ENCODE results near the gene IHH. TPM values are rescaled to one million over a fixed set of nuclear protein-coding genes. Genes with fewer than 3 reads are reported as not detected.

IHH gene
- polyA plus RNA-seq, 1 of the 3 experiments (the other 2 are of a cell fraction): 0.03 TPM

DNA sequence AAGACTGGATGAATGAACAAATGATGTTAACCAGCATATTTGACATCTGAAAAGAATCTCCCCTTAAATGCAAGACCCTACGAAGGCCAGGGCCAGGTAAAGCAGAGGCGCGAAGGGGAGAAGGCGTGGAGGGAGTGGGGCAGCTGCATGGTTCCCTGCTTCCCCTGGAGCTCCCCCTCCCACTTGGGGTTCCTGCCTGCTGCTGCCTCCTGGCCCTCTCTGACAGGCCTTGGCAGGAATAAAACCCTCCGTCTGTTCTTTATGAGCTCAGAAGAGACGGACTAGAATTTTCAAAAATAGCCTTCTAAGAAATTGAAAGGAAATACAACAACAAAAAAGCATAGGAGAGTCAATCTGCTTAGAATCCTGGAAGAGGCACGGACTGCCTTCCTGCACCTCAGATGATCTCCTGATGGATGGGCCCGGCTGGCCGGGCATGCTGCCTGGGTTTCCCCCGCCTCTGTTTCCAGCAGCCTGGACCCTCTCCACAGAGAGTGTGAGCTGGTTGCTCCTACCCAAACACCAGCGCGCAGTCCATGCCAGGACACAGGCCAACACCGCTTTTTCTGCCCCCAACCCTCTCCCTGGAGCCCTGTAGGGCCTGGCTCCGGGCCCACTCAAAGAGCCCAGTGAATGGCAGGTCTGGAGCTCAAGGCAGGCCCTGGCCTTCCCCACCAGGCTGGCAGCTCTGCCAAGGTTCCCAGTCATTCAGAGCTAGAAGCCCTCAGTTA lies 43.4 kb downstream of the IHH start:
- H3K4me3 ChIP-seq (ENCODE audit: low read depth in 2 of 2, low read length in 1 of 2): no peak overlapping the region
- POLR2A ChIA-PET: no interaction called here
- H3K9me2 ChIP-seq: no peaks in the 10 kb centered on the region
- H3K9ac ChIP-seq: no peak overlapping the region
- H3K79me2 ChIP-seq (ENCODE audit: insufficient read depth): no peaks in the 10 kb centered on the region
- peaks cover 0 to 48% of the 10 kb centered on the region in 2 experiments; a peak in 1 of 4 replicates for H3K4me1 ChIP-seq (ENCODE audit: control insufficient read depth in 1 of 2, insufficient read depth in 2 of 2, low read depth in 1 of 2, low read length in 1 of 2)
- H3K9me3 ChIP-seq: no peaks in the 10 kb centered on the region
- H3F3A ChIP-seq (replicated peaks; ENCODE audit: insufficient read depth): no peaks in the 10 kb centered on the region
- peaks cover 28% of the 10 kb centered on the region for H3K27me3 ChIP-seq (ENCODE audit: insufficient read depth)
- CTCF ChIA-PET: interaction anchor here (0.6 to 20.3 kb wide), 10 partner anchors 8 to 142 kb away, joined by 3 to 258 read pairs (median 7); partner anchors contain the start of gene NHEJ1
- DNase-seq: no peak
- no peaks in the 10 kb centered on the region for H3K36me3 ChIP-seq (replicated peaks in 1 of 2; ENCODE audit: control insufficient read depth in 1 of 2, insufficient read depth in 2 of 2, low read length in 1 of 2)
- H4K20me1 ChIP-seq (ENCODE audit: insufficient read depth): no peaks in the 10 kb centered on the region
- TF ChIP-seq FOXJ3 (CRISPR knock-in tag; IDR thresholded peaks at IDR 0.05) (no peak), GABPA (IDR thresholded peaks at IDR 0.05; ENCODE audit: low read depth) (no peak), EP300 (IDR thresholded peaks at IDR 0.05; ENCODE audit: borderline replicate concordance in 1 of 2, low read depth in 1 of 2, low read length in 1 of 2) (no peak), NRF1 (IDR thresholded peaks at IDR 0.05; ENCODE audit: low read depth, low read length) (no peak), FOXM1 (IDR thresholded peaks at IDR 0.05; ENCODE audit: low read depth) (no peak), TAF1 (IDR thresholded peaks at IDR 0.05; ENCODE audit: borderline replicate concordance, low read depth, low read length) (no peak), JUND (IDR thresholded peaks at IDR 0.05) (no peak)
- TF ChIP-seq, protein P1, sequence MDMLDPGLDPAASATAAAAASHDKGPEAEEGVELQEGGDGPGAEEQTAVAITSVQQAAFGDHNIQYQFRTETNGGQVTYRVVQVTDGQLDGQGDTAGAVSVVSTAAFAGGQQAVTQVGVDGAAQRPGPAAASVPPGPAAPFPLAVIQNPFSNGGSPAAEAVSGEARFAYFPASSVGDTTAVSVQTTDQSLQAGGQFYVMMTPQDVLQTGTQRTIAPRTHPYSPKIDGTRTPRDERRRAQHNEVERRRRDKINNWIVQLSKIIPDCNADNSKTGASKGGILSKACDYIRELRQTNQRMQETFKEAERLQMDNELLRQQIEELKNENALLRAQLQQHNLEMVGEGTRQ (IDR thresholded peaks at IDR 0.05; ENCODE audit: borderline replicate concordance, low read depth, low read length): no peak
- TF ChIP-seq, protein P2, sequence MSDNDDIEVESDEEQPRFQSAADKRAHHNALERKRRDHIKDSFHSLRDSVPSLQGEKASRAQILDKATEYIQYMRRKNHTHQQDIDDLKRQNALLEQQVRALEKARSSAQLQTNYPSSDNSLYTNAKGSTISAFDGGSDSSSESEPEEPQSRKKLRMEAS (IDR thresholded peaks at IDR 0.05; ENCODE audit: low read depth): no peak
- H3K27ac ChIP-seq (ENCODE audit: low read depth in 2 of 2, low read length in 1 of 2): peak overlapping the region in 1 of 2 experiments; percentile 34; a peak in 1 of 4 replicates
- no peak overlapping the region for H2AFZ ChIP-seq (ENCODE audit: low read depth)
- H3K4me2 ChIP-seq: no peak overlapping the region
- WGBS (ENCODE audit: low lambda C conversion rate): 75% methylated on average over 8 of the region's 14 CpGs

DNA sequence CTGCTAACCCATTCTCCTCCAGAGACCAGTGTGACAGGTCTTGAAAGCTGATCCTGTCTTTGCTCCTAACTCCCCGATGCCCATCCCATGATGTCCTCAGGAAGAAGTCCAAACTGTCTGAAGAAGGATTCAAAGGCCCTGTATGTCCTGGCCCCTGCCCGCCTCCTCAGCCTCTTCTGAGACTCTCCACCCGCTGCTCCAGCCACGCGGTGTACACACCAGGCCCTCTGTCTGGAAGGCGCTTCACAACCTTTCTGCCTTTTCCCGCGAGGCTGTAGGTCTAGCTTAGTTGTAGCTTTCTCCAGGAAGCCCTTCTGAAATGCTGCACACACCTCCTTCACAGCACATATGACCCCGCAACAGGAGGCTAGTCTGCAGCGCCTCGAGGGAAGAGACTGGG lies 44.0 kb downstream of the IHH start:
- CTCF ChIA-PET: interaction anchor here (1.2 to 20.3 kb wide), 7 partner anchors 11 to 143 kb away, joined by 3 to 258 read pairs (median 15); partner anchors contain the start of gene NHEJ1

More for the DNA sequence above, 44.0 kb downstream of the IHH start:
- DNase-seq: no peak
- H2AFZ ChIP-seq (ENCODE audit: low read depth): no peak overlapping the region
- no peaks in the 10 kb centered on the region for H3K36me3 ChIP-seq (replicated peaks in 1 of 2; ENCODE audit: control insufficient read depth in 1 of 2, insufficient read depth in 2 of 2, low read length in 1 of 2)
- no peaks in the 10 kb centered on the region for H3K79me2 ChIP-seq (ENCODE audit: insufficient read depth)
- H3K9me3 ChIP-seq: no peaks in the 10 kb centered on the region
- POLR2A ChIA-PET: no interaction called here
- TF ChIP-seq SIN3A (IDR thresholded peaks at IDR 0.05; ENCODE audit: borderline replicate concordance, low read depth, low read length) (no peak), FOXJ3 (CRISPR knock-in tag; IDR thresholded peaks at IDR 0.05) (no peak), TAF1 (IDR thresholded peaks at IDR 0.05; ENCODE audit: borderline replicate concordance, low read depth, low read length) (no peak), GABPA (IDR thresholded peaks at IDR 0.05; ENCODE audit: low read depth) (no peak), NRF1 (IDR thresholded peaks at IDR 0.05; ENCODE audit: low read depth, low read length) (no peak)
- TF ChIP-seq, protein P3, sequence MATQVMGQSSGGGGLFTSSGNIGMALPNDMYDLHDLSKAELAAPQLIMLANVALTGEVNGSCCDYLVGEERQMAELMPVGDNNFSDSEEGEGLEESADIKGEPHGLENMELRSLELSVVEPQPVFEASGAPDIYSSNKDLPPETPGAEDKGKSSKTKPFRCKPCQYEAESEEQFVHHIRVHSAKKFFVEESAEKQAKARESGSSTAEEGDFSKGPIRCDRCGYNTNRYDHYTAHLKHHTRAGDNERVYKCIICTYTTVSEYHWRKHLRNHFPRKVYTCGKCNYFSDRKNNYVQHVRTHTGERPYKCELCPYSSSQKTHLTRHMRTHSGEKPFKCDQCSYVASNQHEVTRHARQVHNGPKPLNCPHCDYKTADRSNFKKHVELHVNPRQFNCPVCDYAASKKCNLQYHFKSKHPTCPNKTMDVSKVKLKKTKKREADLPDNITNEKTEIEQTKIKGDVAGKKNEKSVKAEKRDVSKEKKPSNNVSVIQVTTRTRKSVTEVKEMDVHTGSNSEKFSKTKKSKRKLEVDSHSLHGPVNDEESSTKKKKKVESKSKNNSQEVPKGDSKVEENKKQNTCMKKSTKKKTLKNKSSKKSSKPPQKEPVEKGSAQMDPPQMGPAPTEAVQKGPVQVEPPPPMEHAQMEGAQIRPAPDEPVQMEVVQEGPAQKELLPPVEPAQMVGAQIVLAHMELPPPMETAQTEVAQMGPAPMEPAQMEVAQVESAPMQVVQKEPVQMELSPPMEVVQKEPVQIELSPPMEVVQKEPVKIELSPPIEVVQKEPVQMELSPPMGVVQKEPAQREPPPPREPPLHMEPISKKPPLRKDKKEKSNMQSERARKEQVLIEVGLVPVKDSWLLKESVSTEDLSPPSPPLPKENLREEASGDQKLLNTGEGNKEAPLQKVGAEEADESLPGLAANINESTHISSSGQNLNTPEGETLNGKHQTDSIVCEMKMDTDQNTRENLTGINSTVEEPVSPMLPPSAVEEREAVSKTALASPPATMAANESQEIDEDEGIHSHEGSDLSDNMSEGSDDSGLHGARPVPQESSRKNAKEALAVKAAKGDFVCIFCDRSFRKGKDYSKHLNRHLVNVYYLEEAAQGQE (IDR thresholded peaks at IDR 0.05; ENCODE audit: low read depth, low read length): no peak
- TF ChIP-seq, protein P4, sequence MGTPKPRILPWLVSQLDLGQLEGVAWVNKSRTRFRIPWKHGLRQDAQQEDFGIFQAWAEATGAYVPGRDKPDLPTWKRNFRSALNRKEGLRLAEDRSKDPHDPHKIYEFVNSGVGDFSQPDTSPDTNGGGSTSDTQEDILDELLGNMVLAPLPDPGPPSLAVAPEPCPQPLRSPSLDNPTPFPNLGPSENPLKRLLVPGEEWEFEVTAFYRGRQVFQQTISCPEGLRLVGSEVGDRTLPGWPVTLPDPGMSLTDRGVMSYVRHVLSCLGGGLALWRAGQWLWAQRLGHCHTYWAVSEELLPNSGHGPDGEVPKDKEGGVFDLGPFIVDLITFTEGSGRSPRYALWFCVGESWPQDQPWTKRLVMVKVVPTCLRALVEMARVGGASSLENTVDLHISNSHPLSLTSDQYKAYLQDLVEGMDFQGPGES (IDR thresholded peaks at IDR 0.05; ENCODE audit: low read depth, low read length): no peak
- TF ChIP-seq, protein P2 (IDR thresholded peaks at IDR 0.05; ENCODE audit: low read depth): no peak
- H3K4me1 ChIP-seq (ENCODE audit: control insufficient read depth in 1 of 2, insufficient read depth in 2 of 2, low read depth in 1 of 2, low read length in 1 of 2): peaks cover 0 to 46% of the 10 kb centered on the region in 2 experiments; a peak in 1 of 4 replicates
- no peaks in the 10 kb centered on the region for H3F3A ChIP-seq (replicated peaks; ENCODE audit: insufficient read depth)
- H3K4me2 ChIP-seq: no peak overlapping the region
- no peak overlapping the region for H3K9ac ChIP-seq
- no peak overlapping the region for H3K27ac ChIP-seq (ENCODE audit: low read depth in 2 of 2, low read length in 1 of 2)
- H3K9me2 ChIP-seq: no peaks in the 10 kb centered on the region
- H3K27me3 ChIP-seq (ENCODE audit: insufficient read depth): peaks cover 28% of the 10 kb centered on the region
- H3K4me3 ChIP-seq (ENCODE audit: low read depth in 2 of 2, low read length in 1 of 2): no peak overlapping the region
- WGBS (ENCODE audit: low lambda C conversion rate): 78% methylated on average over 11 of the region's 11 CpGs
- H4K20me1 ChIP-seq (ENCODE audit: insufficient read depth): no peaks in the 10 kb centered on the region
